OCI-LY1 (cell line): ENCODE data around the gene NSL1.

ENCODE experiments used
- H2AFZ ChIP-seq: fragments of 200-600 bp; sonication (generic), shearing (Covaris generic); 2 replicates; pipeline ENCODE4 v1.6.0; 2014; ENCODE audit warnings: antibody characterized with exemption, mild to moderate bottlenecking, low read length
- H3F3A ChIP-seq: fragments of 200-600 bp; sonication (generic), shearing (Covaris generic); 2 replicates; pipeline ENCODE4 v1.6.0; 2014; ENCODE audit warnings: mild to moderate bottlenecking, antibody characterized with exemption, low read length, moderate library complexity; ENCODE audit not compliant: insufficient read depth
- H3K27ac ChIP-seq: fragments of 200-600 bp; sonication (generic); 2 replicates; pipeline ENCODE4 v1.5.1; 2014; ENCODE audit warnings: low read length, mixed run types, mild to moderate bottlenecking, low read depth; ENCODE audit not compliant: poor library complexity, severe bottlenecking
- H3K27me3 ChIP-seq: fragments of 200-600 bp; sonication (generic); 2 replicates; pipeline ENCODE4 v1.6.0; 2014; ENCODE audit warnings: antibody characterized with exemption, mild to moderate bottlenecking, low read length, moderate library complexity; ENCODE audit not compliant: insufficient read depth
- H3K36me3 ChIP-seq: fragments of 200-600 bp; sonication (generic); 2 replicates; pipeline ENCODE4 v1.6.1; 2014; ENCODE audit warnings: mild to moderate bottlenecking, antibody characterized with exemption, low read length, moderate library complexity, mixed read lengths; ENCODE audit not compliant: insufficient read depth
- H3K4me1 ChIP-seq: fragments of 200-600 bp; sonication (generic); 2 replicates; pipeline ENCODE4 v1.5.1; 2014; ENCODE audit warnings: mild to moderate bottlenecking, low read length, moderate library complexity; ENCODE audit not compliant: insufficient read depth, severe bottlenecking
- H3K4me2 ChIP-seq: fragments of 200-600 bp; sonication (generic), shearing (Covaris generic); 2 replicates; pipeline ENCODE4 v1.6.1; 2014; ENCODE audit warnings: low read length
- H3K4me3 ChIP-seq: fragments of 200-600 bp; sonication (generic); 2 replicates; pipeline ENCODE4 v1.5.1; 2014; ENCODE audit warnings: low read length, low read depth, mild to moderate bottlenecking, mixed read lengths; ENCODE audit not compliant: poor library complexity, severe bottlenecking
- H3K79me2 ChIP-seq: fragments of 200-600 bp; shearing (Covaris generic); 2 replicates; pipeline ENCODE4 v1.6.1; 2016; ENCODE audit warnings: mixed run types, low read length, mixed read lengths; ENCODE audit not compliant: insufficient read depth
- H3K9ac ChIP-seq: fragments of 200-600 bp; sonication (generic), shearing (Covaris generic); 2 replicates; pipeline ENCODE4 v1.6.1; 2014; ENCODE audit warnings: mild to moderate bottlenecking, low read length, mixed read lengths
- H3K9me2 ChIP-seq: fragments of 200-600 bp; sonication (generic), shearing (Covaris generic); 2 replicates; pipeline ENCODE4 v1.6.1; 2014; ENCODE audit warnings: low read depth, mild to moderate bottlenecking, low read length, mixed read lengths
- H3K9me3 ChIP-seq: fragments of 200-600 bp; shearing (Covaris generic); 2 replicates; pipeline ENCODE4 v1.6.1; 2014; ENCODE audit warnings: low read length, mixed read lengths
- H4K20me1 ChIP-seq: fragments of 200-600 bp; sonication (generic), shearing (Covaris generic); 2 replicates; pipeline ENCODE4 v1.6.0; 2016; ENCODE audit warnings: mild to moderate bottlenecking, low read length; ENCODE audit not compliant: insufficient read depth
- EZH2 ChIP-seq: fragments of 200-600 bp; sonication (generic), shearing (Covaris generic); IDR thresholded peaks from 2 replicates; pipeline ENCODE4 v1.8.0; 2017; ENCODE audit warnings: borderline replicate concordance, mixed run types, mild to moderate bottlenecking, antibody characterized with exemption, low read length, moderate library complexity, mixed read lengths
- TF ChIP-seq, protein P1 (sequence below): fragments of 200-600 bp; sonication (generic), shearing (Covaris generic); IDR thresholded peaks from 2 replicates; pipeline ENCODE4 v1.5.1; 2017; ENCODE audit warnings: mild to moderate bottlenecking, antibody characterized with exemption, low read length, moderate library complexity, mixed read lengths

Gene NSL1

DNA sequence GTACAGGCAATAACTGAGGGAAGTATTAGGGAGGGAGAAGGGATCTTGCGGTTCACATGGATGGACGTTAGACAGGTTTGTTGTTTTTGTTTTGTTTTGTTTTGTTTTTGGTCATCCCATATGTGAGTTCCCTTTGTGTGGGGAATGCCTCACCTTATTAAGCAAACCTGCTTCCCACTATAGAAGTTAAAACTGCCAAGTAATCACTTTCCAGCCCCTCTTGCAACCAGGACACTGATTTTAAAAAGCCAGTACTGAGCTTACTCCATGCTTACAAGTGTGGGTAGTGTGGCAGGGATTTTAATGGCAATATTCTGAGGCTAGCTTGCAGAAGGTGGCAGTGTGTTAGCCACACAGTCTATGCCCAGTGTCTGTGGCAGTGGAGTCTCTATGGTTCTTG is 29.4 kb upstream of the NSL1 start:
- no peak for TF ChIP-seq EZH2
- TF ChIP-seq, protein P1, sequence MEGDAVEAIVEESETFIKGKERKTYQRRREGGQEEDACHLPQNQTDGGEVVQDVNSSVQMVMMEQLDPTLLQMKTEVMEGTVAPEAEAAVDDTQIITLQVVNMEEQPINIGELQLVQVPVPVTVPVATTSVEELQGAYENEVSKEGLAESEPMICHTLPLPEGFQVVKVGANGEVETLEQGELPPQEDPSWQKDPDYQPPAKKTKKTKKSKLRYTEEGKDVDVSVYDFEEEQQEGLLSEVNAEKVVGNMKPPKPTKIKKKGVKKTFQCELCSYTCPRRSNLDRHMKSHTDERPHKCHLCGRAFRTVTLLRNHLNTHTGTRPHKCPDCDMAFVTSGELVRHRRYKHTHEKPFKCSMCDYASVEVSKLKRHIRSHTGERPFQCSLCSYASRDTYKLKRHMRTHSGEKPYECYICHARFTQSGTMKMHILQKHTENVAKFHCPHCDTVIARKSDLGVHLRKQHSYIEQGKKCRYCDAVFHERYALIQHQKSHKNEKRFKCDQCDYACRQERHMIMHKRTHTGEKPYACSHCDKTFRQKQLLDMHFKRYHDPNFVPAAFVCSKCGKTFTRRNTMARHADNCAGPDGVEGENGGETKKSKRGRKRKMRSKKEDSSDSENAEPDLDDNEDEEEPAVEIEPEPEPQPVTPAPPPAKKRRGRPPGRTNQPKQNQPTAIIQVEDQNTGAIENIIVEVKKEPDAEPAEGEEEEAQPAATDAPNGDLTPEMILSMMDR, result no peak
- Histone ChIP-seq H3K9ac (no peak overlapping the region), H3F3A (no peaks in the 10 kb centered on the region), H3K79me2 (no peaks in the 10 kb centered on the region), H3K4me2 (no peak overlapping the region), H3K36me3 (no peaks in the 10 kb centered on the region), H3K27ac (no peak overlapping the region), H3K4me1 (peaks cover 18% of the 10 kb centered on the region), H3K4me3 (no peak overlapping the region), H3K27me3 (no peaks in the 10 kb centered on the region), H3K9me3 (peaks cover 11% of the 10 kb centered on the region; the same call in 1 of the 2 replicates), H4K20me1 (no peaks in the 10 kb centered on the region), H2AFZ (no peak overlapping the region), H3K9me2 (no peaks in the 10 kb centered on the region)

DNA sequence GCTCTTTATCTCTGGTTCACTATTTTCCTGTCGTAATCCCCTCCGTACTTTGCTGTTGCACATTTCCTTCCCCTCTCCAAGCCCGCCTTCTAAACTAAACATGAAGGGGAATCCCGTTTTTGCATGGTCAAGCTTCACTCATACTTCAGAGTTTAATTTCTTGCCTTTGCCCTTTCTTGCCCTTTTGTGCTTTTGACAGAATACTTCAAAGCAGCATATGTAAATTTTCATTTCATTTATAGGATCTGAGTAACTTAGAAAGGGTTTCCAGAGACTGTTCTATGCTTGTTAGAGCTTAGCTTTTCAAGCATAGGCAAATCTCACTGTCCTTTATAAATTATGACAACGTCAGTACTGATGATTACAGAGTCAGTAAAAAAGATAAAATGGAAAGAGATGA is 28.1 kb upstream of the NSL1 start:
- no peaks in the 10 kb centered on the region for H4K20me1 ChIP-seq
- H3K36me3 ChIP-seq, result no peaks in the 10 kb centered on the region; the same call in 1 of the 2 replicates
- H3K9ac ChIP-seq, result no peak overlapping the region; the same call in 1 of the 2 replicates
- H3K27ac ChIP-seq, result no peak overlapping the region
- peaks cover 18% of the 10 kb centered on the region for H3K4me1 ChIP-seq
- H3K9me2 ChIP-seq, result no peaks in the 10 kb centered on the region
- no peaks in the 10 kb centered on the region for H3K79me2 ChIP-seq
- H3F3A ChIP-seq, result no peaks in the 10 kb centered on the region
- H2AFZ ChIP-seq, result no peak overlapping the region
- H3K9me3 ChIP-seq, result no peaks in the 10 kb centered on the region
- no peak overlapping the region for H3K4me3 ChIP-seq
- no peak for TF ChIP-seq EZH2
- TF ChIP-seq, protein P1, result no peak
- no peaks in the 10 kb centered on the region for H3K27me3 ChIP-seq
- H3K4me2 ChIP-seq, result peak overlapping the region; percentile 19

DNA sequence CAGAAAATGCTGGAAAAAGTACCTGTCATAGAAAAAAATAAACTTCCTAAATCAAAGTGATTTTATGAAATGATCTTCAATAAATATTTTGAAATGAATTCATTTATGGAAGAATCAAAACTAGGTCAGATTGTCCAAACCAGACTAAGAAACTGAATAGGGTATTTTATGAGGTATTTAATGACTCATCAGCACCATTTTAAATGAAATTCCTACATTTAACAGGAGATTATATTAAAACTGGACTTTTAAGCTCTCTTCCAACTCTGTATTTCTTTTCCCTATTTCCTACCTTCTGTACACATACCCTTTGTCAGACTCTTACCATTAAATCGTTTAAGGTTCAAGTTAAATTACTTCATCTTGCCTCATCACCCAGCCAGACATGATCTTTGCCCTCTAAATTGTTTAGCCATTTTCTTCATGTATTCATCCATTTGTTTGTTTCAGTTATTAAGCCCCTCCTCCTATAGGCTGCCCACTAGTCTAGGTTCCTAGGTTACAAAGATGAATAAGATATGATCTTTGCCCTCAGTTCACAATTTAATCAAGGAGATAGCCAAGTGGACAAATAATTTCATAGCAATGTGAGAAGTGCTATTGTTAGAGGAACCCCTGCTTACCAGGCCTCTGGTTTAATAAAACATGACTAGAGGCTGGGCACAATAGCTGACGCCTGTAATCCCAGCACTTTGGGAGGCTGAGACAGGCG is 25.1 kb upstream of the NSL1 start:
- Histone ChIP-seq H3K27ac (no peak overlapping the region), H3F3A (no peaks in the 10 kb centered on the region), H3K4me3 (no peak overlapping the region), H3K36me3 (no peaks in the 10 kb centered on the region; the same call in 1 of the 2 replicates), H3K79me2 (no peaks in the 10 kb centered on the region), H3K4me2 (no peak overlapping the region), H3K27me3 (no peaks in the 10 kb centered on the region), H3K9me3 (no peaks in the 10 kb centered on the region), H3K9me2 (no peaks in the 10 kb centered on the region), H4K20me1 (no peaks in the 10 kb centered on the region), H3K4me1 (peaks cover 18% of the 10 kb centered on the region), H3K9ac (no peak overlapping the region), H2AFZ (no peak overlapping the region)
- no peak for TF ChIP-seq EZH2
- TF ChIP-seq, protein P1, result no peak
